C4-2B (cell line): Measurements from ENCODE around the gene NLRP6.

Experiments
- ZFX ChIP-seq: fragments of 450-650 bp; IDR thresholded peaks from 2 replicates; pipeline ENCODE4 v1.6.1; 2017
- TF ChIP-seq, protein P1 (sequence below): fragments of 450-650 bp; conservative IDR thresholded peaks from 2 replicates; pipeline ENCODE4 v1.5.1; 2017; ENCODE audit warnings: mild to moderate bottlenecking

DNA sequence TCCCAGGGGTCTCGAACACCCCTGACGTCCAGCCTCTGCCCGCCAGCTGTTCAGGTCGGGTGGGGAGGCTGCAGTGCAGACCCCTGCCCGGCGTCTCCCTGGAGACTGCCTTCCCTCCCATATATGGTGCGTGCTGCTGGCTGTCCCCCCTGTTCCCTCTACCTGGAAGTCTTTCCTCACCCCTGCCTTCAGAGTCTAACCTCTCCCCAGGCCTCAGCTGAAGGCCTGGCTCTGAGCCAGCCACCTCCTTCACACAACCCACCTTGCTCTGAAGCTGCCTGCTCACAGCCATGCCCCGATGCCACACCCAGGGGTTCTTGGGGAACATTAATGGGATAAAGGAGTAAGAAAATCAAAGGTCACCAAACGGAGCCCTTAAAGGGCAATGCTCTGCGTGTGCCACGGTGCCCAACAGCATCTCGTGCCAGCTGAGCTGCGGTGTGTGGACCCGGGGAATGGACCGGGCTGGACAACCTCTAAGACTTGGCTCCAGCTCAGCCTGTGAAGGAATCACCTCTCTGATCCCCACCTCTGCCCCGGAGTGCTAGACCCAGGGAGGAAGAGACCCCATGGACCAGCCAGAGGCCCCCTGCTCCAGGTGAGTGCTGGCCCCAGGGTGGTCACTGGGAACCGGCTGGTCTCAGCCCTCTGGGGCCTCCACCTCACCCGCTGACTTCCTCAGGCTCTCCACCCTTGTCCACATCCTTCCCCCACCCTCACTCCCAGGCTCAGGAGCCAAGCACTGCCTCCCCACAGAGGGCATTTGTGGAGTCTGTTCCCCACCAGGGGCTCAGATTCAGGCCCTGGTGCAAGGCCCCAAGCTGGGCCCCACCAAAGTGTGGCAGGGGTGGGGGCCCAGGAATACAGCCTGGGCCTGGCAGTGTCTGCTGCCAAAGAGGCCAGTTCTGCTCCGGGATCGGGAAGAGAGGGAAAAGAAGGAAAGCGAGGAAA lies at the start of gene NLRP6:
- TF ChIP-seq, protein P1, sequence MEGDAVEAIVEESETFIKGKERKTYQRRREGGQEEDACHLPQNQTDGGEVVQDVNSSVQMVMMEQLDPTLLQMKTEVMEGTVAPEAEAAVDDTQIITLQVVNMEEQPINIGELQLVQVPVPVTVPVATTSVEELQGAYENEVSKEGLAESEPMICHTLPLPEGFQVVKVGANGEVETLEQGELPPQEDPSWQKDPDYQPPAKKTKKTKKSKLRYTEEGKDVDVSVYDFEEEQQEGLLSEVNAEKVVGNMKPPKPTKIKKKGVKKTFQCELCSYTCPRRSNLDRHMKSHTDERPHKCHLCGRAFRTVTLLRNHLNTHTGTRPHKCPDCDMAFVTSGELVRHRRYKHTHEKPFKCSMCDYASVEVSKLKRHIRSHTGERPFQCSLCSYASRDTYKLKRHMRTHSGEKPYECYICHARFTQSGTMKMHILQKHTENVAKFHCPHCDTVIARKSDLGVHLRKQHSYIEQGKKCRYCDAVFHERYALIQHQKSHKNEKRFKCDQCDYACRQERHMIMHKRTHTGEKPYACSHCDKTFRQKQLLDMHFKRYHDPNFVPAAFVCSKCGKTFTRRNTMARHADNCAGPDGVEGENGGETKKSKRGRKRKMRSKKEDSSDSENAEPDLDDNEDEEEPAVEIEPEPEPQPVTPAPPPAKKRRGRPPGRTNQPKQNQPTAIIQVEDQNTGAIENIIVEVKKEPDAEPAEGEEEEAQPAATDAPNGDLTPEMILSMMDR: no peak
- TF ChIP-seq ZFX: no peak
